Stimulated activated CD4-positive, alpha-beta T cell treated with anti-CD3 and anti-CD28 coated beads, TNF-alpha, amount 100 ng/mL, for 48 hours (primary cell): Measurements from ENCODE around the gene ARHGEF26.
"Not testable (repeated sequence)": the region's sequence is repeated elsewhere in the genome, so short reads cannot be mapped to it uniquely, and the experiment has no call there.

Experiments used
- DNase-seq, 3 donors: peaks; one replicate each; pipeline ENCODE4 v3.0.0-alpha.2; 2020; ENCODE audit warnings: low read depth in 3 of 3

ARHGEF26 gene, protein sequence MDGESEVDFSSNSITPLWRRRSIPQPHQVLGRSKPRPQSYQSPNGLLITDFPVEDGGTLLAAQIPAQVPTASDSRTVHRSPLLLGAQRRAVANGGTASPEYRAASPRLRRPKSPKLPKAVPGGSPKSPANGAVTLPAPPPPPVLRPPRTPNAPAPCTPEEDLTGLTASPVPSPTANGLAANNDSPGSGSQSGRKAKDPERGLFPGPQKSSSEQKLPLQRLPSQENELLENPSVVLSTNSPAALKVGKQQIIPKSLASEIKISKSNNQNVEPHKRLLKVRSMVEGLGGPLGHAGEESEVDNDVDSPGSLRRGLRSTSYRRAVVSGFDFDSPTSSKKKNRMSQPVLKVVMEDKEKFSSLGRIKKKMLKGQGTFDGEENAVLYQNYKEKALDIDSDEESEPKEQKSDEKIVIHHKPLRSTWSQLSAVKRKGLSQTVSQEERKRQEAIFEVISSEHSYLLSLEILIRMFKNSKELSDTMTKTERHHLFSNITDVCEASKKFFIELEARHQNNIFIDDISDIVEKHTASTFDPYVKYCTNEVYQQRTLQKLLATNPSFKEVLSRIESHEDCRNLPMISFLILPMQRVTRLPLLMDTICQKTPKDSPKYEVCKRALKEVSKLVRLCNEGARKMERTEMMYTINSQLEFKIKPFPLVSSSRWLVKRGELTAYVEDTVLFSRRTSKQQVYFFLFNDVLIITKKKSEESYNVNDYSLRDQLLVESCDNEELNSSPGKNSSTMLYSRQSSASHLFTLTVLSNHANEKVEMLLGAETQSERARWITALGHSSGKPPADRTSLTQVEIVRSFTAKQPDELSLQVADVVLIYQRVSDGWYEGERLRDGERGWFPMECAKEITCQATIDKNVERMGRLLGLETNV

DNA sequence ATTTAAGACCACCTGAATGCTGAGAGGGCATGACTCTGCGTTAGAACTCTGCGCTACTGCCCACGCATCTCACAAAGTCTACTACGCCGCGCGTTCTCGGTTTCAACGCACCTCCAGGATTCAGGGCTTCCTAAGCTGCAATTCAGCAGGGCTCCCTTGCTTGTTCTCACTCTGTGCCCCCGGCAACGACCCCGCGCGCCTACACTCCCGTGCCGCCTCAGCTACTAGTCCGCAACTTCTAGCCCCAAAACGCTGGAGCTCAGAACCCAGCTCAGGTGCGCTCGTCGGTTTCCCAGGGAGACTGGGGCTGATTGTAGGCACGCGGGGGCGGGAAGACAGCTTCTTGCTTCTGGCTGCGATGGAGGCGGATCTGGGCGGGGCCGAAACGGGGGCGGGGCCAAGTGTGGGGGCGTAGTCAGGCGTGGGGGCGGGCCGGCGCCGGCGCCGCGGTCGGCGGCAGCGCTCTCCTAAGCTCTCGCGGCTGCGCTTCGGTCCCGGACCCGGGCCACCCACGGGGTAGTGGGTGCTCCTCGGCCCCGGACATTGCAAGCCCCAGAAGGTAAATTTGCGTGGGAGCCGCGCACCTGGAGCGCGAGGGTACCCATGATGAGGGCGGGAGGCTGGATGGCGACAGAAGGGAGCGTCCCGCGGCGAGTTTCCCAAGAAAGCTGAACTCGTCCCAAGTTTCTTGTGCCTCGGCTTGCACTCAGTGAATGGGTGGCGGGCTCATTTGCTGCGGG is at the start of gene ARHGEF26:
Gene ARHGEF26 (plus strand): TSS at position 430 of the 740 bp plus-strand sequence. CDS start 603 bp downstream, outside the sequence.
- DNase-seq = peak; percentile 32 to 60 (median 54)

- no peak for DNase-seq
Observed at GRCh38 chr3:154074966-154075365, 46.2 kb upstream of the ARHGEF26 start.

- no peak for DNase-seq
Observed at GRCh38 chr3:154078672-154079071, 42.5 kb upstream of the ARHGEF26 start.

DNA sequence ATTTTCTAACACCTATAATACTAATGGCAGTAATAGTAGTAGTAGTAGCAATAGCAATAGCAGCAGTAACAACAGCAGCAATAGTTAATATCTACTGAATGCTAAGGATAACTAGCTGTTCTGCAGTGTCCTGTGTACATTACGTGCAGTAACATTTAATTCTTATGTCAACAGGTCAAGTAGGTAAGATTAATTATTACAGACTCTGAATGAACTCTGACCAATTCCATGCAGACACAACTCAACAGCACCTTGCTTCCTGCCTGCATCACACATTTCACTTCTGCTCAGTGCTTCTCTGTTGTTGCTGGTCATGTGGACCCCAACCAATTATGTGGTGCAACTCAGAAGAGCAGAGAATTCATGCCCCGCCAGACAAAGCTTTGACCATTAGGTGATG is 39.9 kb upstream of the ARHGEF26 start:
- DNase-seq = no peak

DNA sequence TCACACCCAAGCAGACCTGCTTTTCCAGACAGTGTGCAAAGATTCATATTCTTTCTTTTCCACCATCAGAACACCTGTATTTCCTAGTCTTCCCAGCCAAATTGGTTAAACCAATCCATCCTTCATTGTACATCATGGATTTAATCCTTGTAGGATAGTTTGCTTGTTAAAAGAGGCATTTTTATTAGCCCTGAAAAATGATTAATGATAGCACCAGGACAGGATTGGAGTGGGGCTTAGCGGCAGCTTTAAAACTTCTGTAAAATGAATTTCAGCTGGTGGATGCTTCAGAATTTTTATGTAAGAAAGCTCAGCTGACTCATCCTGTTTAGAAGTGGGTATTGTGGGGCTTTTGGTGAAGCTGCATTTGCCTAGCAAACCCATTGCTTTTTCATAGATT is 36.1 kb upstream of the ARHGEF26 start:
- DNase-seq = no peak

- DNase-seq = no peak
Observed at GRCh38 chr3:154085799-154086198, 35.4 kb upstream of the ARHGEF26 start.

- DNase-seq = no peak
Observed at GRCh38 chr3:154086286-154086685, 34.9 kb upstream of the ARHGEF26 start.

- not testable (repeated sequence) for DNase-seq
Observed at GRCh38 chr3:154087756-154088480, 33.3 kb upstream of the ARHGEF26 start.

- DNase-seq = no peak
Observed at GRCh38 chr3:154089421-154090420, 31.5 kb upstream of the ARHGEF26 start.

DNA sequence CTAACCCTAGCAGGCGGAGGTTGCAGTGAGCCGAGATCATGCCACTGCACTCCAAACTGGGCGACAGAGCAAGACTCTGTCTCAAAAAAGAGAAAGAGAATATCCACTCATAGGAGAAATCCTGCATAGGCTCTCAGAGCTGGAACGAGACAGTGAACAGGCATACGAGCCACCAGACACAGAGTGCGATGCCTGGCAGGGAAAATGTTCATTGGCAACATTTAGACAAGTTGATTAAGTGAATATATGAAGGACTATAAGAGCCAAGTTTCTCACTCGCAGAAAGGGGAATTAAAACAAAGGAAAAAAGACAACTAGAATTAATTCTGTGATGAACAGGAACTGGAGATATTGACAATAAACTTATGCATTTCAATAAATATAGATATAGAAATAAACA is 27.1 kb upstream of the ARHGEF26 start:
- no peak for DNase-seq

GRCh38 chr3:154095832-154096421 is 25.3 kb upstream of the ARHGEF26 start:
- DNase-seq = no peak

DNA sequence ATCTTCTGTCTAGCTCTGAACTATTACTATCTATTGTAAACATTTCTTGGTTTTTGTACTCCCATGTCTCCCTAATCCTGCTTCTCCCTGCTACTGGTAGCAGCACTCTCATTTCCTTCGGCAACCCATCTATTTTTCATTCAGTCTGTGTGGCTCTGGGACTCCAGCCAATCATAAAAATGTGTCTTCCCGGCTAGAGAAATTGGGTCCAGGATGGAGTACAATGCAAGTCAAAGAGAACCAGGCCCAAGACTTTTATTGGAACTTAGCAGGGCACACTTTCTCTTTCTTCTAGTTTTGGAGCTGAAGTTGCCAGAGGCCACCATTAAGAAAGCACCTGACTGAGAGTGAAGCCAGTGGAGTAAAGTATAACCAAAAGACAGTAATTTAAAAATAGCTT is 22.8 kb upstream of the ARHGEF26 start:
- no peak for DNase-seq

DNA sequence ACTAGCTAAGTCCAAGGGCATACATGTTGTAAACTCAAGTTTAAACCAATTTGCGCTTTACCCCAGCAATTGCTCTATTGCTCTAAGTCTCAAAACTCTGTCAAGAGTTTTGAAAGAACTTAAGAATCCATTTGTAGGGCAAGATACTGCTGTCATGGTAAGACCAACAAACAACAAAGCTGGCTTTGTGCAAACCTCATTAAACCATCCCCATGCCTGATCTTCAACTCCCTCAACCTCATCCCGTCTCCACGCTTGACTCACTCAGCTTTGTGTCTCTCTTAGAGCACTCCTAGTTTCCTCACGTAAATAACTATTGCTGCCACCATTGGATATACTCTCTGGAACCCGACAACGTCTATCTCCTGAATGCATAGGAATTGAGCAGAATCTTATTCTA is 20.6 kb upstream of the ARHGEF26 start:
- no peak for DNase-seq

DNA sequence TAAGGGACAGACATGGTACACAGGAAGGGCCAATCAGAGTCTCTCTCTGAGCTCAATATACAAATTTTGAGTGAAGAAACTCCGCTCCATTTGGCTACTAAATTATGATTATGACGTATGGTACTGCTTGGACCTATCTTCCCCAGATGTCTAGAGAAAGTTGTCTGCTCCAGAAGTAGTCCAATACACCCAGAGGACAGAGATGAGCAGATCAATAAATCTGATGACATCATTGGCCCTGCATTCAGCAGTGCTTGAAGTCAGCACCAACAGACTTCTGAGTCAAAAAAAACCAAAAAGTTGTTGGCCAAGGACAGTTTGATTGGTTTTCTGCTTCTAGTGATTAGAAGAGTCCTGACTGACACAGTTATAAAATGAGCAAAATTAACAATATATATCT is 19.9 kb upstream of the ARHGEF26 start:
- DNase-seq = no peak

DNA sequence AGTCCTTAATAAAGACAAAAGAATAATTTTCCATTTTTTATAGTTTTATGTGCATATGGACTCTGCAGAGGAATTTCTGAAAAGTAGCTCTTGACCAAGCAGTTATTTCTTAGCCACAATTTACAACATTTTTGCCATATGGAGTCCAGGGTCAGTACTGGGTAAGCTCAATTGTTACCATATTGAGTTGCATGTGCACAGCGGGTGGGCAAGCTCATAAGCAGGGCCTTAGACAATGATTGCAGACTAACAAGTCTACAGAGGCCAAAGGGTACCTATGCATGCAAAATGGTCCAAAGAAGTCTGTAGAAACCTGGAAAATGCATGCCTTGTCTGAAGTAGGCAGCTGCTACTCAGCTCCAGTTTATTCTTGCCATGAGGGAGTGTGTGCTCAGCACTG is 19.0 kb upstream of the ARHGEF26 start:
- DNase-seq = no peak

- DNase-seq = no peak
Observed at GRCh38 chr3:154105218-154105975, 15.8 kb upstream of the ARHGEF26 start.

- DNase-seq = no peak
Observed at GRCh38 chr3:154111365-154111935, 9.7 kb upstream of the ARHGEF26 start.

- no peak for DNase-seq
Observed at GRCh38 chr3:154112146-154112852, 8.9 kb upstream of the ARHGEF26 start.
